Measurements from ENCODE around the gene DNAI7.

Gene DNAI7

DNA sequence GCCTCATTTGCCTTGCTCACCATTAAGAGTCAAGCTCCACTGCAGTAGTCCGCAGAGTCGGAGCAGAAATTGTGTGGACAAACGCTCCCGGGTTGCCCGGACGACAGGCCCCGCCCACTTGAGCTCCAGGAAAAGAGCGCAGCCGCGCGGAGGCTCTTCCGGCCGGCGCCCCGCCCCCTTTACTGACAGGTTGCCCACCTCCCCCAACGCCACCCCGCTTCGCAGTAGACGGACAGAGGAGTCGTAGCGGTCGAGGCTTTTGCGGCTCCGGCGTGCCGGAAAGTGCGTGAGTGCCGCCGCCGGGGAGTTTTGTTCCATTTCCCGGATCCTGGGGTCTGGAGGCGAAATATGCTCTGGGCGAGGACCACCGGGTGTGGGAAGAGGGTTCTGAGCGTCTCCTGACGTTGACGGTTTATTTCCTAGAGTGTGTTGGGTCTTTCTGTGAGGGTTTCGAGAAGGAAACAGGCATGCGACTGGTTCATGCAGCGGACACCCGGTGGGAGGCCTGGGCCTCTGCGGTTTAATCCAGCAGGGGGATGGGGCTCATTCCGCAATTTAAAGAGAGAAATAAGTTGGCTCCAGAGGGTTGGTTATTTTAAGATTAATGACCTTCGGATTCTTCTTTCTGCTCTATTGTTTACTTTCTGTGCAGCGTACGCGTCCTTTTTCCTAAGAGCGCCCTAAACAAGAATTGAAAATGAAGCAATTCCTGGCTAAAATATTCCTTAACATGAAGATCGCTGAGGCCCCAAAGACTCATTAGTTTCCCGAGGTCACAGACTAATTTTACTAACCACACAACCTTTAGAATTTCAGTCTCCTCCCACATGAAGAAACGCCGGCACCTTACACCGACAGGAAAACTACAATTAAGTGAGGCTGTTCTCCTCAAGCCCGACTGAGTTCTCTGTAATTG, at the start of gene DNAI7, which contains the start of gene ETFRF1:
Gene DNAI7 (minus strand): TSS at position 105 of the 916 bp plus-strand sequence. CDS start 82 bp downstream, at position 23.
Gene ETFRF1 (plus strand): TSS at position 182 of the 916 bp plus-strand sequence. CDS start 8,720 bp downstream, outside the sequence.
- peak; percentile 90 to 96 (median 90) for DNase-seq (ENCODE audit: low read depth in 3 of 3)

GRCh38 chr12:25243680-25243990, 48.7 kb upstream of the DNAI7 start:
- DNase-seq (ENCODE audit: low read depth in 3 of 3): no peak

DNA sequence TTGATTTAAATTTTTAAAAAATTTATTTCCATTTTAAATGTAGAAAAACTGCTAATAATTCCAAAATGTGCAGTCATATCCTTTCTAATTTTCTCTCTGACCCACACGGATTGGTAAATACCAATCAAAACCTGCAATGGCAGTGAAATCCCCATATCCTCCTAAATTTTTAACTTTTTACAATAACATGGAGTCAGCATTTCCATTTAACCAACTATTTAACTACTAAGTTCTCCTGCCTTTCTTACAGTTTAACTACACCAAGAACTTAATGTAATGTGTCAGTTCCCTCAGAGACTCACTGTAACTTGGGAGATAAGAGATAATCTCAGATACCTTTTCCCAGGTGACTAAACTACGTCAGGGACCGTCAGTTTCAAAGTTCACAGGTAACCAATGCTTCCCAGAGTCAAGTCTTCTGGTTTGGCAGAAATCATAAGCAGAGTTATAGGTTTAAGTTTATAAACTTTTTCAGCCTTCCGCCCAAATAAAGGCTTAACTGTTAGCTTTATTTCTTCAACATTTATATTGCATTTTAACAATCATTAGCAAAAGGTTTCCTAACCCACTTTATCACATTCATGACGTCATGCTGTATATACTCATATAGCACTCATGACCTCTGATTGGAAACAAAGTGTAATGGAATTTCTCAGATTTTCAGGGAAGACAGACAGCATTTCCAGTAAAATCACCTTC, 48.2 kb upstream of the DNAI7 start:
- DNase-seq (ENCODE audit: low read depth in 3 of 3): no peak

GRCh38 chr12:25241167-25242020, 46.4 kb upstream of the DNAI7 start:
- DNase-seq (ENCODE audit: low read depth in 3 of 3): no peak

- DNase-seq (ENCODE audit: low read depth in 3 of 3): no peak
Measured at GRCh38 chr12:25236626-25237025, 41.7 kb upstream of the DNAI7 start.

- no peak for DNase-seq (ENCODE audit: low read depth in 3 of 3)
Measured at GRCh38 chr12:25236190-25236589, 41.2 kb upstream of the DNAI7 start.

DNA sequence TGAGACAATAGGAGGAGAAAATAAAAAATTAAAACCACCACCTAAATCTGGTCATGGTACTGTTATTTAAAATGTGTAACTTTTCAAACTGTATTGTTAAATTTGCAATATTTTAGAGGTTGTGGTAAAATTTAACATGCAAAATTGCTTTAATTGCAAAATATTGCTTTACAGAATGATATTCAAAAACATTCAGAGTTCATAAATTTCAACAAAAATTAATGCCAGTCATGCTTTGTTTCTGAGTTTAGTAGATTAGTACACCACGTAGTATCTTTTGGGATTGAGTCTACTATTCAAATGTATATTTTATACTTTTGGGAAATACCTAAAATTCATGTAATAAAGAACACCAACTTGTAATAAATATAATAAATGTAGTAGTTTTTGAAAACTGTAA, 18.4 kb upstream of the DNAI7 start:
- DNase-seq (ENCODE audit: low read depth in 3 of 3): no peak

GRCh38 chr12:25208554-25208953, 13.6 kb upstream of the DNAI7 start:
- DNase-seq (ENCODE audit: low read depth in 3 of 3): no peak

DNA sequence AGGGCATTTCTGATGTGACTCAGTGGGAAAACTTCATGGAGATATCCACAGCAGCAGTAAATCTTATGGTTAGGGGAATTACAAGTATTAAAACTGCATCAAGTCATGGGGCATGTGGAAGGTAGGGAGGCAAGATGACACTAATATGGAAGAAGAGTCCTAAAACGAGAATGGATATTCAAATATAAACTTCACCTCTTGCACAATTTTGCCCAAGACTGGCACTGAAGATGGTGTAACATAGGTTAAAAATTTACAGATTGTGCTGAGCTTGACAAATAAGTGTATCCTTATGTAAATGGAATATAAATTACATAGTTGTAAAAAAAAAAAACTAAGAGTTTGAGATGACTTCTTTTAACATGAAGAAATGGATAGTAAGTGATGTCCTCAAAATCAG, 12.9 kb upstream of the DNAI7 start:
- DNase-seq (ENCODE audit: low read depth in 3 of 3): no peak

- no peak for DNase-seq (ENCODE audit: low read depth in 3 of 3)
Measured at GRCh38 chr12:25207411-25207810, 12.5 kb upstream of the DNAI7 start.

DNA sequence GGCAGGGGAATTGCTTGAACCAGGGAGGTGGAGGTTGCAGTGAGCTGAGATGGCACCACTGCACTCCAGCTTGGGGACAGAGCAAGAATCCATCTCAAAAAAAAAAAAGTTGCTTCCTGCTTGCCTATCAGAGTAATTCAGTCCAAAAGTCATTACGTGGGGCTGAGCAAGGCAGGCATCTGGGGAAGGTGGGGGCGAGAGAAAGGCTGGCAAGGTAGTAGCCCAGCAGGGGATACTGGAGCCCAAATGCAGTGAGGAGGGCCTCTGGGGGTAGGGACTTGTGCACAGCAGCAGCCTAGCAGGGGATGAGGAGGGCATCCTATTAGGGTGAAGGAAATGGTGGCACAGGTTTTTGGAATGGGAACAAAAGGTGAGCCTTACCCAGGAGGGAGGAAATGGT, 7.2 kb upstream of the DNAI7 start:
- no peak for DNase-seq (ENCODE audit: low read depth in 3 of 3)

GRCh38 chr12:25200703-25201102, 5.7 kb upstream of the DNAI7 start:
- DNase-seq (ENCODE audit: low read depth in 3 of 3): no peak

- DNase-seq (ENCODE audit: low read depth in 3 of 3): no peak
Measured at GRCh38 chr12:25197608-25198007, 2.6 kb upstream of the DNAI7 start.

DNA sequence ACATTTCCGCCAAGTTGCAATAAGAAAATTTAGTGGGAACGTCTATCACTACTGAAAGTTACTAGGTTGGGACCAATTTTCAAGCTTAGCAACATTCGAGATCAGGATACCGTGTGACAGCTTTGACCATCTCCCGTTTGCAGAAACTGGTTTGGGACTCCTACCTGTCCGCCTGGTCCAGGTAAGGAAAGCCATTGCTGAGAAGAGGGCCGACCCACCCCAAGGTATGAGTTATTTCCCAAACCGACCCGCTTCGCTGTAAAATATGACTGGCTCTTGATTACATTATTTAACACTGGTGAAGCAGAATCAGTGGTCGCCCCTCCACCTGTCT, 271 bp downstream of the DNAI7 start:
- DNase-seq (ENCODE audit: low read depth in 3 of 3): no peak

DNA sequence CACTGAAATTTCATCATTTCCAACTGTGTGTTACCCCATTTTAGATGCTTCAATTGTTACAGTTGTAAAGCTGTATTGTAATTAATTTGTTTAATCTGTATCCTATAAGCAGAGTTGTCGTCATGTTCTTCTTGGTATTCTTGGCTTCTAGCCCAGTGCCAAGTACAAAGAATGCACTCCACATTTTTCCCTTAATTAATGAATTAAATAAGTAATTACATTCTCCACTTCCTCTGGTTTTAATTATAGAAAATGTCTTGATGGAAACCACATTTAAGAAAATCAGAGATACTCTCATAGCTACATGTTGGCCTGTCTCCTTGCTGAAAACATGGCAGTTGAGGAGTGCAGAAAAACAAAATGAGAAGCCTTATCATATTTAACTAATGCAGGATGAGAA, 746 bp downstream of the DNAI7 start:
- no peak for DNase-seq (ENCODE audit: low read depth in 3 of 3)

DNA sequence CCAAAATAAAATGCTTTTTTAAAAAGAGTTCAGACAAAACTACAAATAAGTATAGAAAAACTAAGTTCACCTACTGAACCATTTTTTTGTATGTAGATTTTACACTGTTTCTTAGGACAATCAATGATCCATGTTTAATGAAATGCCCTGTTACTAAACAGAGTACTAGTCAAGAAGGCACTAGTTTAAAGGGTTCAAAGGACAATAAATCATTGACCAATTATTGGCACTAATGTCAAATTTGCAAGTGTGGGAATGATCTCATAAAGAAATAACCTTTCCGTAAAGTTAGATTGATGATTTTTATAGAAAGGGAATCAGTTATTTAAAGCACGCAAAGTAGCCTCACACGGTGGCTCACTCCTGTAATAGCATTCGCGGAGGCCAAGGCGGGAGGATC, 4.2 kb downstream of the DNAI7 start:
- DNase-seq (ENCODE audit: low read depth in 3 of 3): no peak

GRCh38 chr12:25189656-25190055, 5.3 kb downstream of the DNAI7 start:
- DNase-seq (ENCODE audit: low read depth in 3 of 3): no peak

- no peak for DNase-seq (ENCODE audit: low read depth in 3 of 3)
Measured at GRCh38 chr12:25187781-25188180, 7.2 kb downstream of the DNAI7 start.

- no peak for DNase-seq (ENCODE audit: low read depth in 3 of 3)
Measured at GRCh38 chr12:25186788-25187402, 8.1 kb downstream of the DNAI7 start.

DNA sequence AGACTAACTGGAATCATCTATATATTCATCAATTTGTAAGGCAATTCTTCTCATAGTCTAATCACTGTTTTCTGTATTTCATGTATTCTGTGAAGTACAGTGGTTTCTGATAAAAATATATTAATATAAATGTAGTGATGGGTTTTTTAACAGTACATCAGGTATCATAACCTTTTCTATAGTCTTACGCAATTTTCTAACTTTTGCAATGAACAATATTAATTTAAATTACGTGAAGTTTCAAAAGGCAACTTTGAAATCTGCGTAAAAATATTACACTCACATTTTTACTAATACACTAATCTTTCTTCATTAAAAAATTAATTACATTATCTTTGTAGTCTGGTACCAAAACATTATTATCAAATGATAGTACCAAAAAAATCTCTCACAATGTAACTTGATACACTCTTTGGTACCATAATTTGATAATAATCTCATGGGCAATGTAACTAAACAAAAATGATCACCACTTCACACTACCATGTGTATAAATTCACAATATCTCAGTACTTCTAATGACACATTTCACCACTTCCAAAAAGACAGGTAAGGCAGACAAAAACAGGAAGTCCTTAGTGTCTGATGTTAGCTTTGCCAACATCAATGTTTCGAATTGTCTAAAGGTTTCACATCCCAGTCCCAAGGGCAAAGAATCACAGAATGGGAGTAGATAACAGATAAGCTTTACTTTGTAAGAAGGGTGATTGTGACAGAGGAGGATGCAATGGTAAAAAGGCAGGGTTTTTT, 8.7 kb downstream of the DNAI7 start:
- DNase-seq (ENCODE audit: low read depth in 3 of 3): no peak

GRCh38 chr12:25184132-25184531, 10.8 kb downstream of the DNAI7 start:
- DNase-seq (ENCODE audit: low read depth in 3 of 3): no peak
